Measurements from ENCODE around the gene MYOG. TPM values are rescaled to one million over a fixed set of nuclear protein-coding genes. Genes with fewer than 3 reads are reported as not detected.

Gene MYOG
- total RNA-seq, 1 donor from 2014 or later: not detected

GRCh38 chr1:203095061-203095690 lies 9.4 kb upstream of the MYOG start:
- peaks cover 11 to 19% of the 10 kb centered on the region in 2 donors for H3K9me3 ChIP-seq
- H3K4me1 ChIP-seq: no peaks in the 10 kb centered on the region
- no peak for TF ChIP-seq CTCF (IDR thresholded peaks at IDR 0.05)
- no peak overlapping the region for H3K4me3 ChIP-seq
- H3K27me3 ChIP-seq: no peaks in the 10 kb centered on the region
- DNase-seq (ENCODE audit: low spot score in 2 of 2): no peak
- intact Hi-C loops (cut with DNase I): no loop called here
- H3K36me3 ChIP-seq: no peaks in the 10 kb centered on the region
- H3K27ac ChIP-seq: no peak overlapping the region

DNA sequence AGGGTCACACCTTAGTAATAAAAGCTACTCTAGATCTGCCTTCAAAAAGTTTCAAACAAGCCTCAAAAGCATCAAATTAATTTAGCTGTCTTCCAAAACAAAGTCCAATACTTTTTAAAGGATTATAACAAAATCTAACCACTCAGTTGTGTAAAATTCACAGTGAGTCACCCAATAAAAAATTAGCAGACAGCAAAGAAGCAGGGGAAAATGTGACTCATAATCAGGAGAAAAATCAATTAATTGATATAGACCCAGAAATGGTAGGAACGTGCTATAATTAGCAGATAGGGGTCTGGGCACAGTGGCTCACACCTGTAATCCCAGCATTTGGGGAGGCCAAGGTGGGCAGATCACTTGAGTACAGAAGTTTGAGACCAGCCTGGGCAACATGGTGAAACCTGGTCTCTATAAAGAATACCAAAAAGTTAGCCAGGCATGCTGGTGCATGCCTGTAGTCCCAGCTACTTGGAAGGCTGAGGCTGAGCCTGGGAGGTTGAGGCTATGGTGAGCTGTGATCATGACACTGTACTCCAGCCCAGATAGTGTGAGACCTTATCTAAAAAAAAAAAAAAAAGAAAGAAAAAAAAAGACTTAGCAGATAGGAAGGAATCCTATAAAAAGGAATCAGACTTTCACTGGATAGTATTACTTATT lies 8.1 kb upstream of the MYOG start:
- DNase-seq (ENCODE audit: low spot score in 2 of 2): no peak
- Histone ChIP-seq H3K9me3 (peaks cover 11 to 19% of the 10 kb centered on the region in 2 donors), H3K36me3 (no peaks in the 10 kb centered on the region), H3K4me3 (no peak overlapping the region), H3K27me3 (no peaks in the 10 kb centered on the region), H3K4me1 (no peaks in the 10 kb centered on the region), H3K27ac (no peak overlapping the region)
- intact Hi-C loops (cut with DNase I): no loop called here
- no peak for TF ChIP-seq CTCF (IDR thresholded peaks at IDR 0.05)

DNA sequence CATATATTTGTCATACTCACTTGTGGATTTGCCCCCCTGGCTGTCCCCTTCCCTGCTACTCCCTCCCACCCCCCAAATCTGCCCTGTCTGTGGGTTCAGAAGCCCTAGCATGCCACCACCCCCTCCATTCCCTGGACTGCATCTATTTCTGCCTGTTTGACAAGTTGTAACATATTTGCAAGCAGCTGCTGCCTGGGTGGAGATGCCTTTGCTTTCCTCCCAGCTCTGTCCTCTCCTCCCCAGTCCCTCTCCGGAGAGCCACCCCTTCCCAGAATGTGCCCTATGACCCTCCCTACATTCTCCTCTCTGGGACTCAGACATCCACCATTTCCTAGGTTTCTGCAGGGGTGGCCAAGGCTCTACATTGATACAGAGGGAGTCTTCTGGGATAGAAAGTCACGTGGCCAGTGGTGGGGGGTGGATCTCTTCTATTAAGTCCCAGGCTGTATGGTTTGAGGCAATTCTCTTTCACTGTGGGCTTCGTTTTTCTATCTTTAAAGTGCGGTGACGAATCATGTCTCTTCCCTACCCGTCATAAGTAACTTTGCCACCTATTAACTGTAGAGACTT lies 6.0 kb upstream of the MYOG start:
- Histone ChIP-seq H3K27me3 (no peaks in the 10 kb centered on the region), H3K4me1 (no peaks in the 10 kb centered on the region), H3K36me3 (no peaks in the 10 kb centered on the region), H3K27ac (no peak overlapping the region), H3K9me3 (peaks cover 11 to 19% of the 10 kb centered on the region in 2 donors), H3K4me3 (no peak overlapping the region)
- TF ChIP-seq CTCF (IDR thresholded peaks at IDR 0.05): no peak
- DNase-seq (ENCODE audit: low spot score in 2 of 2): no peak
- intact Hi-C loops (cut with DNase I): no loop called here

GRCh38 chr1:203091199-203091477 lies 5.3 kb upstream of the MYOG start:
- no peak for DNase-seq (ENCODE audit: low spot score in 2 of 2)
- intact Hi-C loops (cut with DNase I): no loop called here
- Histone ChIP-seq H3K4me1 (no peaks in the 10 kb centered on the region), H3K27ac (no peak overlapping the region), H3K4me3 (no peak overlapping the region), H3K36me3 (no peaks in the 10 kb centered on the region), H3K9me3 (peaks cover 11 to 19% of the 10 kb centered on the region in 2 donors), H3K27me3 (no peaks in the 10 kb centered on the region)
- no peak for TF ChIP-seq CTCF (IDR thresholded peaks at IDR 0.05)

DNA sequence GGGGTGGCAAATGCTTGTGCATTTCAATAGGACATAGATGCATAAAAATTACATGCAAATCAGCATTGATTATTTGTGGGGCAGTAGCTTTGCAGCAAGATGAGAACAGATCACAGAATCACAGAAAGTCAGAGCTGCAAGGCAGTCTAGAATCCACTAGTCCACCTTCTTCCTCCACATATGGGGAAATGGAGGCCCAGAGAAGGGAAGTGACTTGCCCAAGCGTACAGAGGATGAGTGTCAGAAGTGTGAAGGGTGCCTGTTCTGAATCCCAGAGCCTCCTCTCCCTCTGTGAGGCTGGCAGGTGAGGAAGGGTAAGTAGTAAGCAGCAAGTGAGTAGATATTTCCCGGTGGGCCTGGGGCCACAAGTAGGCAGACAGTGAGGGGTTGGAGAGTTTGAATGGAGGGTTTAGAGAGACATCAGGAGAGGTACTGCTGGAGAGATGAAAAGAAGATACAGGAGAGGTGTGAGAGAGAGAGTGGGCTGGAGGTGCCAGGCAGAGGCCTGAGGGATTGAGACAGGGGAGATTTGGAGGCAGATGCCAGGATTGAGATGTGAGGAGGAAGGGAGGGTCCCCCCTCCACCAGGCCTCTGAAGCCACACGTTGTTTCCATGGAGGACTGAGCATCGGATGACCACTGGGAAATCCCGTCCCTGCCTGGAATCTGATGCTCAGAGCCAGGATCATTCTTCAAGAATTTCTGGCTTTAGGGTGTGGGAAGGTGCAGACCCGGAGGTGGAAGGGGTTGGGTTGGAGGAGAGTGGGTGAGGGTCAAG lies 4.8 kb upstream of the MYOG start:
- intact Hi-C loops (cut with DNase I): no loop called here
- H3K4me1 ChIP-seq: no peaks in the 10 kb centered on the region
- no peak overlapping the region for H3K4me3 ChIP-seq
- H3K9me3 ChIP-seq: peaks cover 11 to 14% of the 10 kb centered on the region in 2 donors
- no peak for DNase-seq (ENCODE audit: low spot score in 2 of 2)
- TF ChIP-seq CTCF (IDR thresholded peaks at IDR 0.05): no peak
- no peaks in the 10 kb centered on the region for H3K27me3 ChIP-seq
- H3K27ac ChIP-seq: no peak overlapping the region
- no peaks in the 10 kb centered on the region for H3K36me3 ChIP-seq

All from ascending aorta (tissue), 2 donors.